GM21529 (cell line): ENCODE results near the gene ANKRD28.
A peak's percentile ranks its signal among the peaks of the same experiment; 100 is the strongest.
"Not testable (repeated sequence)": the region's sequence is repeated elsewhere in the genome, so short reads cannot be mapped to it uniquely, and the experiment has no call there.

ENCODE experiments used
- ATAC-seq: cut with Tn5 transposase; IDR thresholded peaks from one replicate; pipeline ENCODE4 v1.9.1; 2021; ENCODE audit not compliant: unreplicated experiment

ANKRD28 gene

GRCh38 chr3:15638193-15638890, 159.4 kb downstream of the ANKRD28 start:
- ATAC-seq: no peak

GRCh38 chr3:15637131-15637951, 160.4 kb downstream of the ANKRD28 start:
- ATAC-seq: peak; percentile 32

DNA sequence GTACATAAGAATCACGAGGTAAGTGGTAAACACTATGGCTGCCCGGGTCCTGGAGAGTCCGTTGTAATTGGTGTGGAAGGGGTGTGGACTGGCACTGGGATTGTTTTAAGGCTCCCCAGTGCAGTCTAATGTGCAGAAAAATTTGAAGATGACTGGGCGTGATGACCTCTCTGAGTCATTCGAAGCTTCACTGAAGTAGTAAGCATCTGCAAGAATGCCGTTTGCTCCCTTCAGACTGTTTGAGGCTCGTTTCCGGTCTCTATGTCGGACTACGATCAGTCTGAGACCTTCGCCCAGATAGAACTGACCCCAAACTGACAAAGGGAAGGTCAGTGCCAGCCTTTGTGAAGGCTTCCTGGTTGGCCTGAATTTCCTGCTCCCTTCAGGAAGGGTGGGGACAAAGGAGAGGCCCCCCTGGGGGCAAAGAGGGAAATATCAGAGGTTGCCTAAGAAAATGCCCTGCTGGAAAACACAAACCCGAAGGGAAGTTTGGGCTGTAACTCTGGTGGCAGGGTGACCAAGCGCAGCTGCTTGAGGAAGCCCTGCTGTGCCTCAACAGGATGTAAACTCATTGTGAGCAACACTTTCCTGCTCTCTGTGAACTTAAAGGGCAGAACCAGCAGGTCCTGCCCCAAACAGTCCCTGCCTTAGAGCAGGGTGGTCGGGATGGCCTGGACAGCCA, 161.6 kb downstream of the ANKRD28 start:
- peak; percentile 70 for ATAC-seq

- no peak for ATAC-seq
These were observed 162.6 kb downstream of the ANKRD28 start for GRCh38 chr3:15635121-15635661.

GRCh38 chr3:15634671-15635070, 163.1 kb downstream of the ANKRD28 start:
- ATAC-seq: no peak

- no peak for ATAC-seq
These were observed 163.8 kb downstream of the ANKRD28 start for GRCh38 chr3:15633766-15634598.

DNA sequence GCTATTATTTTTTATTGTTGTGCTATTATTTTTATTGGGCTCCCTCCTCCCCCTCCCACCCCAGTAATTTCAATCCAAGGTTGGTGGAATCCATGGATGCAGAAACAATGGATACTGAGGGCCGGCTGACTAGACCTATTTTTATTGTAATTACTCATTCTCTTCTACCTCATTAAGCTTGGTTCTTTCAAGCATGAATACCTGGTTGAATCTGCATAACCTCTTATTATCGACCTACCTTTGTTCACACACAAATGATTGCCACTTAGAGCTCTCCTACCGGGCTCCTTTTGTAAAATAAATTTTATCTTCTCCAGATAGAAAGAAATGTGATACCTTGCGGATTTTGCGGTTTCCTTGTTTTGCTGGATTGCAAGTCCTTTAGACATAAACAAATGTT, 164.6 kb downstream of the ANKRD28 start:
- no peak for ATAC-seq

DNA sequence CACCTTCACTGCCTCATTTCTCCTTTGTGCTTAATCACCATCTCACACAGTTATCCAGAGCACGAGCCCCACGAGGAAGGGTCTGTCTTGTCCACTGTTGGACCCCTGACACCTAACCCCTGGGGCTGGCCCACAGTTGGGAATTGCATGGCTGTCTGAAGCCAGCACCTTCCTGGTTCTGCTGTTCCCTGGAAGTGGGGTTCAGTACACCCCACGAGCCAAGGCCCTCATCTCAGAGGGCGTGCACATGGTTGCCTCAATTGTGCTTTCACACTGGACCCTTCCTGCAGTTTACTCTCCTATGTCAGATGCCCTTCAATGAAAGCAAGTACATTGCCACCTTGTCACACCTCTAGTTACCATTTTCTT, 165.6 kb downstream of the ANKRD28 start:
- ATAC-seq: no peak

GRCh38 chr3:15631426-15632211, 166.2 kb downstream of the ANKRD28 start:
- no peak for ATAC-seq

- ATAC-seq: no peak
These were observed 167.0 kb downstream of the ANKRD28 start for GRCh38 chr3:15630646-15631350.

GRCh38 chr3:15629860-15630597, 167.8 kb downstream of the ANKRD28 start:
- peak; percentile 94 for ATAC-seq

GRCh38 chr3:15628967-15629366, 168.8 kb downstream of the ANKRD28 start:
- no peak for ATAC-seq

DNA sequence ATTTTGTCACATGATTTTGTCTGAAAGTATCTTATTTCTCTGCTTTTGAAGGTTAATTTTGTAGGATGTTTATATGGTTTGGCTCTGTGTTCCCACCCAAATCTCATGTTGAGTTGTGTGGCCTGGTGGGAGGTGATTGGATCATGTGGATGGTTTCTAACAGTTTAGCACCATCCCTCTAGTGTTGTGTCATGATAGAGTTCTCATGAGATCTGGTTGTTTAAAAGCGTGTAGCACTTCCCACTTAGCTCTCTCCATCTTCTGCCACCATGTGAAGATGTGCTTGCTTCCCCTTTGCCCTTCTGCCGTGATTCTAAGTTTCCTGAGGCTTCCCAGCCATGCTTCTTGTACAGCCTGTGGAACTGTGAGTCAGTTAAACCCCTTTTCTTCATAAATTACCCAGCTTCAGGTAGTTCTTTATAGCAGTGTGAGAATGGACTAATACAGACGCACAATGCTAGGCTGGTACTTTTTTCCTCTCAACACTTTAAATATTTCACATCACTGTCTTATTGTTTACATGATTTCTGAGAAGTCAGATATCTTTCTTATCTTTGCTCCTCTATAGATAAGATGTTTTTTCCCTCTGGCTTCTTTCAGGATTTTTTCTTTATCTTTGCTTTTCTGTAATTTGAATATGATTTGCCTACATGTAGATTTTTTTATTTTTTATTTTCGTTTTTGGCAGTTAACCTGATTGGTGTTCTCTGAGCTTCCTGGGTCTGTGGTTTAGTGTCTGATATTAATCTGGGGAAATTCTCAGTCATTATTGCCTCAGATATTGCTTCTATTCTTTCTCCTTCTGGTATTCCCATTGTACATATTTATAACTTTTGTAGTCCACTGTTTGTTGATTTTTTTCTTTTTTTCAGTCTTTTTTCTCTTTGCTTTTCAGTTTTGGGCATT, 174.0 kb downstream of the ANKRD28 start:
- ATAC-seq: no peak

- not testable (repeated sequence) for ATAC-seq
These were observed 177.9 kb downstream of the ANKRD28 start for GRCh38 chr3:15619659-15620464.
